H9 (cell line): ENCODE data around the gene FLOT2. TPM values are rescaled to one million over a fixed set of nuclear protein-coding genes. Genes with fewer than 3 reads are reported as not detected.

Source experiments
- DNase-seq: peaks from one replicate; pipeline ENCODE4 v3.0.0-alpha.2; 2017
- H2AFZ ChIP-seq: one replicate; pipeline ENCODE4 v1.6.1; 2013; ENCODE audit warnings: mild to moderate bottlenecking, low read length, control low read depth, moderate library complexity
- H2AK5ac ChIP-seq: 2 replicates; pipeline ENCODE4 v1.6.1; 2013; ENCODE audit warnings: low read length, control low read depth, mixed read lengths; ENCODE audit not compliant: insufficient read length
- H2BK120ac ChIP-seq: one replicate; pipeline ENCODE4 v1.6.1; 2013; ENCODE audit warnings: low read depth, mild to moderate bottlenecking, low read length, control low read depth, inconsistent platforms; ENCODE audit not compliant: poor library complexity, severe bottlenecking
- H2BK12ac ChIP-seq: 2 replicates; pipeline ENCODE4 v1.6.1; 2013; ENCODE audit warnings: low read length, control low read depth, mixed read lengths, low read depth; ENCODE audit not compliant: insufficient read length
- H2BK15ac ChIP-seq: 2 replicates; pipeline ENCODE4 v1.6.1; 2013; ENCODE audit warnings: low read depth, low read length, control low read depth
- H2BK20ac ChIP-seq: one replicate; pipeline ENCODE4 v1.6.1; 2013; ENCODE audit warnings: low read depth, mild to moderate bottlenecking, low read length, control low read depth, inconsistent platforms; ENCODE audit not compliant: poor library complexity, severe bottlenecking
- H2BK5ac ChIP-seq: 2 replicates; pipeline ENCODE4 v1.6.1; 2013; ENCODE audit warnings: low read length, control low read depth, mixed read lengths; ENCODE audit not compliant: insufficient read length
- H3K14ac ChIP-seq: 2 replicates; pipeline ENCODE4 v1.6.1; 2013; ENCODE audit warnings: low read length, control low read depth; ENCODE audit not compliant: insufficient read depth
- H3K18ac ChIP-seq: 2 replicates; pipeline ENCODE4 v1.6.1; 2013; ENCODE audit warnings: low read depth, mild to moderate bottlenecking, mixed read lengths, low read length, control low read depth; ENCODE audit not compliant: insufficient read length
- H3K23ac ChIP-seq: 2 replicates; pipeline ENCODE4 v1.6.1; 2013; ENCODE audit warnings: low read length, control low read depth, mixed read lengths, low read depth; ENCODE audit not compliant: insufficient read length
- H3K23me2 ChIP-seq: 2 replicates; pipeline ENCODE4 v1.6.1; 2013; ENCODE audit warnings: low read depth, mild to moderate bottlenecking, mixed read lengths, low read length, control low read depth; ENCODE audit not compliant: insufficient read length, poor library complexity, severe bottlenecking
- H3K27ac ChIP-seq: 2 replicates; pipeline ENCODE4 v1.5.1; 2013; ENCODE audit warnings: low read length, control low read depth, mixed read lengths, low read depth; ENCODE audit not compliant: insufficient read length
- H3K27me3 ChIP-seq: 2 replicates; pipeline ENCODE4 v1.6.1; 2013; ENCODE audit warnings: low read length, control low read depth, inconsistent platforms; ENCODE audit not compliant: insufficient read depth
- H3K4ac ChIP-seq: 2 replicates; pipeline ENCODE4 v1.6.1; 2013; ENCODE audit warnings: low read depth, mild to moderate bottlenecking, control low read depth, inconsistent platforms, low read length, moderate library complexity
- H3K4me1 ChIP-seq: 2 replicates; pipeline ENCODE4 v1.6.1; 2013; ENCODE audit warnings: low read length, control low read depth, inconsistent platforms; ENCODE audit not compliant: insufficient read depth
- H3K4me2 ChIP-seq: 2 replicates; pipeline ENCODE4 v1.6.1; 2013; ENCODE audit warnings: low read length, control low read depth, mixed read lengths; ENCODE audit not compliant: insufficient read length, insufficient read depth
- H3K56ac ChIP-seq: 2 replicates; pipeline ENCODE4 v1.6.1; 2013; ENCODE audit warnings: low read depth, mild to moderate bottlenecking, mixed read lengths, low read length, control low read depth; ENCODE audit not compliant: insufficient read length
- H3K79me1 ChIP-seq: 2 replicates; pipeline ENCODE4 v1.6.1; 2013; ENCODE audit warnings: low read depth, mild to moderate bottlenecking, moderate library complexity, low read length, control low read depth, inconsistent platforms; ENCODE audit not compliant: insufficient read depth, poor library complexity, severe bottlenecking
- H3K79me2 ChIP-seq: 2 replicates; pipeline ENCODE4 v1.6.1; 2013; ENCODE audit warnings: low read length, control low read depth, inconsistent platforms; ENCODE audit not compliant: insufficient read depth
- H3K9ac ChIP-seq: 2 replicates; pipeline ENCODE4 v1.6.1; 2013; ENCODE audit warnings: low read length, control low read depth, mixed read lengths; ENCODE audit not compliant: insufficient read length; ENCODE audit errors: extremely low read depth
- H3K9me3 ChIP-seq: one replicate; pipeline ENCODE4 v1.6.1; 2013; ENCODE audit warnings: low read depth, low read length, inconsistent platforms; ENCODE audit not compliant: control insufficient read depth
- H3T11ph ChIP-seq: one replicate; pipeline ENCODE4 v1.6.1; 2013; ENCODE audit warnings: mild to moderate bottlenecking, low read length, control low read depth, inconsistent platforms
- H4K20me1 ChIP-seq: one replicate; pipeline ENCODE4 v1.6.1; 2013; ENCODE audit not compliant: control insufficient read depth, insufficient read length, insufficient read depth
- H4K5ac ChIP-seq: 2 replicates; pipeline ENCODE4 v1.6.1; 2013; ENCODE audit warnings: low read depth, mild to moderate bottlenecking, mixed read lengths, low read length, control low read depth; ENCODE audit not compliant: insufficient read length
- H4K8ac ChIP-seq: replicated peaks from 2 replicates; pipeline ENCODE4 v1.6.1; 2013; ENCODE audit warnings: low read length, control low read depth, mixed read lengths, low read depth; ENCODE audit not compliant: insufficient read length
- H4K91ac ChIP-seq: 2 replicates; pipeline ENCODE4 v1.6.1; 2013; ENCODE audit warnings: low read depth, mild to moderate bottlenecking, moderate library complexity, mixed read lengths, low read length, control low read depth; ENCODE audit not compliant: insufficient read length
- H3K27ac Mint-ChIP-seq, 3 experiments: 2 replicates in 2 of 3; 3 replicates in 1 of 3; pipeline ENCODE4 v1.8.0; 2020 to 2021; ENCODE audit warnings: mixed read lengths in 3 of 3, mild to moderate bottlenecking in 1 of 3, moderate library complexity in 1 of 3
- H3K27me3 Mint-ChIP-seq: 2 replicates; pipeline ENCODE4 v1.8.0; 2021; ENCODE audit warnings: low read depth, mild to moderate bottlenecking, moderate library complexity, mixed read lengths
- H3K36me3 Mint-ChIP-seq, 3 experiments: 2 replicates in 2 of 3; 3 replicates in 1 of 3; pipeline ENCODE4 v1.8.0; 2020 to 2021; ENCODE audit warnings: low read depth in 3 of 3, mixed read lengths in 3 of 3; ENCODE audit not compliant: insufficient read depth in 1 of 3
- H3K4me1 Mint-ChIP-seq, 2 experiments: 2 replicates each; pipeline ENCODE4 v1.8.0; 2020; ENCODE audit warnings: mixed read lengths in 2 of 2
- H3K4me3 Mint-ChIP-seq, 2 experiments: 2 replicates in 1 of 2; 3 replicates in 1 of 2; pipeline ENCODE4 v1.8.0; 2020 to 2021; ENCODE audit warnings: mild to moderate bottlenecking in 2 of 2, mixed read lengths in 2 of 2, moderate library complexity in 1 of 2
- H3K9me3 Mint-ChIP-seq, 2 experiments: 2 replicates in 1 of 2; 3 replicates in 1 of 2; pipeline ENCODE4 v1.8.0; 2020; ENCODE audit warnings: mild to moderate bottlenecking in 2 of 2, mixed read lengths in 2 of 2, moderate library complexity in 1 of 2
- CTCF ChIP-seq: fragments of 200-600 bp; sonication (generic); conservative IDR thresholded peaks from 3 replicates; pipeline ENCODE4 v1.8.0; 2021; ENCODE audit warnings: antibody characterized with exemption, mild to moderate bottlenecking
- WGBS: extraction: QIAGEN DNeasy Blood & Tissue Kit; methylation state at CpG from one replicate; pipeline ENCODE4 v1.1.7; 2013; ENCODE audit warnings: missing lambda C conversion rate, low lambda C conversion rate, mixed read lengths; ENCODE audit not compliant: insufficient read length; ENCODE audit errors: extremely low coverage; 5-methylcytosine and 5-hydroxymethylcytosine counted together
- total RNA-seq: library from RNA; stranded (reverse); gene quantifications from 2 replicates; pipeline ENCODE4 v1.2.1, GENCODE V29; 2021

FLOT2 gene
- total RNA-seq, 1 experiment from 2014 or later = 173 TPM

GRCh38 chr17:28863953-28864352 is 33.6 kb downstream of the FLOT2 start:
- Histone ChIP-seq H3K4me1 (no peaks in the 10 kb centered on the region; the same call in 1 of the 2 replicates), H2BK5ac (no peak overlapping the region), H3K9ac (no peak overlapping the region), H3K56ac (no peak overlapping the region), H3K23me2 (peaks cover 3% of the 10 kb centered on the region), H2AFZ (no peak overlapping the region), H2BK15ac (no peak overlapping the region), H3K4ac (no peak overlapping the region), H2AK5ac (no peak overlapping the region), H3T11ph (no peak overlapping the region), H3K79me2 (no peaks in the 10 kb centered on the region), H3K23ac (no peak overlapping the region), H3K27me3 (no peaks in the 10 kb centered on the region), H2BK12ac (no peak overlapping the region), H2BK20ac (no peak overlapping the region), H4K8ac (no peak overlapping the region), H3K18ac (no peak overlapping the region), H2BK120ac (no peak overlapping the region), H3K14ac (no peak overlapping the region), H4K5ac (no peak overlapping the region), H4K20me1 (no peaks in the 10 kb centered on the region), H3K9me3 (no peaks in the 10 kb centered on the region), H3K79me1 (no peaks in the 10 kb centered on the region), H3K4me2 (no peak overlapping the region), H3K27ac (no peak overlapping the region), H4K91ac (no peak overlapping the region)
- H3K4me3 Mint-ChIP-seq = no peak overlapping the region
- peaks cover 14 to 21% of the 10 kb centered on the region in 2 experiments for H3K4me1 Mint-ChIP-seq
- no peaks in the 10 kb centered on the region for H3K9me3 Mint-ChIP-seq
- no peak overlapping the region for H3K27ac Mint-ChIP-seq
- peaks cover 6% of the 10 kb centered on the region for H3K27me3 Mint-ChIP-seq
- WGBS = no CpG with 5 or more reads among the region's 1 CpG
- H3K36me3 Mint-ChIP-seq = peaks cover 10 to 17% (median 16%) of the 10 kb centered on the region in 3 experiments; a peak in 6 of 7 replicates
- no peak for DNase-seq
- TF ChIP-seq CTCF = no peak
